HG02588 (cell line): Measurements from ENCODE around the gene CDS2.
A peak's percentile ranks its signal among the peaks of the same experiment; 100 is the strongest.

ENCODE experiments used
- ATAC-seq: cut with Tn5 transposase; IDR thresholded peaks from one replicate; pipeline ENCODE4 v1.9.1; 2021; ENCODE audit warnings: mild to moderate bottlenecking, moderate library complexity; ENCODE audit not compliant: unreplicated experiment

The CDS2 gene

GRCh38 chr20:5205348-5206210 is 78.8 kb downstream of the CDS2 start:
- ATAC-seq = peak; percentile 77

GRCh38 chr20:5207138-5207537 is 80.3 kb downstream of the CDS2 start:
- no peak for ATAC-seq

GRCh38 chr20:5211803-5212714 is 85.3 kb downstream of the CDS2 start:
- ATAC-seq = no peak

- no peak for ATAC-seq
Measured at GRCh38 chr20:5212907-5213487, 86.2 kb downstream of the CDS2 start.

GRCh38 chr20:5214826-5215225 is 88.0 kb downstream of the CDS2 start:
- no peak for ATAC-seq

GRCh38 chr20:5215672-5216304 is 89.0 kb downstream of the CDS2 start:
- no peak for ATAC-seq

GRCh38 chr20:5216663-5217062 is 89.9 kb downstream of the CDS2 start:
- no peak for ATAC-seq

GRCh38 chr20:5217616-5218015 is 90.8 kb downstream of the CDS2 start:
- no peak for ATAC-seq

- ATAC-seq = no peak
Measured at GRCh38 chr20:5220321-5221060, 93.7 kb downstream of the CDS2 start.

GRCh38 chr20:5221061-5221430 is 94.2 kb downstream of the CDS2 start:
- ATAC-seq = no peak

GRCh38 chr20:5222919-5223634 is 96.3 kb downstream of the CDS2 start:
- ATAC-seq = no peak

GRCh38 chr20:5230544-5230943 is 103.7 kb downstream of the CDS2 start:
- ATAC-seq = no peak

- no peak for ATAC-seq
Measured at GRCh38 chr20:5234158-5234557, 107.3 kb downstream of the CDS2 start.

GRCh38 chr20:5234978-5235377 is 108.2 kb downstream of the CDS2 start:
- no peak for ATAC-seq
